T1000 (cell line): ENCODE results near the gene STON2.
"Not testable (repeated sequence)": the region's sequence is repeated elsewhere in the genome, so short reads cannot be mapped to it uniquely, and the experiment has no call there.

Source experiments
- DNase-seq: peaks from one replicate; lab custom pipeline; 2025; ENCODE audit warnings: mixed read lengths; lab: John Stamatoyannopoulos, UW

STON2 gene

GRCh38 chr14:81400202-81400678, at the start of gene STON2:
Gene STON2, minus strand, starts transcription at chr14:81400324. Its CDS starts 1,942 bp downstream, at chr14:81398382.
- peak; percentile 67 for DNase-seq

DNA sequence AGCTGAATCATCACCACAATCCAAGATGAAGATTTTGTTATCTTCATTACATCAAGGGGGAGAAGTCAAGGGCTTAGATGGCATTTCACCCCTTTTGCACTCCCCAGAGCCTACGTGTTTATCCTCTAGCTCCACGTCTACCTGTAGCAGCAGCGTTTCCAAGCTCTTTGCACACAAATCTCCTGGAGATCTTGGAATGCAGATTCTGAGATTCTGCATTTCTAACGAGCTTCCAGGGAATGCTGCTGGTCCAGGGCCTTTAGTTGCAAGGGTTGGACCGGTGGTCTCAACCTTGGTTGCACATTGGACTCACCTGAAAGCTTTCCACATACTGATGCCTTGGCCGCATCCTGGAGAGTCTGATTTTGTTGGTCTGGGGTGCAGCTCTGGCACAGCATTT, 49.5 kb upstream of the STON2 start:
- no peak for DNase-seq

DNA sequence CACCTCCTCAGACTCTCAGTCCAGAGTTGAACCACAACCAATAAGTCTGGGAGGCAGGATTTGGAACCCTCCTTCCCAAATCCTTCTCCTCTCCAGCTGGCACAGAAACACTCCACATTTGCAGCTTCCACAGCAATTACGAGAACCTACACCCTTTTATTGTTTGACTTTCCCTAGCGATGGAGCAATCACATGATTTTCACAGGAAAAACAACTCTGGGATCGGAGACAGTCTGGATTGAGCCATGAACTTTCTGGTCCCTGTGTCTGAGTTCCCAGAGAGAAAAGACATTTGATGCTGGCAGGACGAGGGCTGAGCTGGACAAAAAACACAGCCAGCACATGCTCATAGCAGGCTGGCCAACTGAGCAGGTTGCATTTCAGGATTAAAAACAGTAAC, 49.0 kb upstream of the STON2 start:
- no peak for DNase-seq

- DNase-seq: no peak
These were observed 47.1 kb upstream of the STON2 start for GRCh38 chr14:81447021-81447764.

DNA sequence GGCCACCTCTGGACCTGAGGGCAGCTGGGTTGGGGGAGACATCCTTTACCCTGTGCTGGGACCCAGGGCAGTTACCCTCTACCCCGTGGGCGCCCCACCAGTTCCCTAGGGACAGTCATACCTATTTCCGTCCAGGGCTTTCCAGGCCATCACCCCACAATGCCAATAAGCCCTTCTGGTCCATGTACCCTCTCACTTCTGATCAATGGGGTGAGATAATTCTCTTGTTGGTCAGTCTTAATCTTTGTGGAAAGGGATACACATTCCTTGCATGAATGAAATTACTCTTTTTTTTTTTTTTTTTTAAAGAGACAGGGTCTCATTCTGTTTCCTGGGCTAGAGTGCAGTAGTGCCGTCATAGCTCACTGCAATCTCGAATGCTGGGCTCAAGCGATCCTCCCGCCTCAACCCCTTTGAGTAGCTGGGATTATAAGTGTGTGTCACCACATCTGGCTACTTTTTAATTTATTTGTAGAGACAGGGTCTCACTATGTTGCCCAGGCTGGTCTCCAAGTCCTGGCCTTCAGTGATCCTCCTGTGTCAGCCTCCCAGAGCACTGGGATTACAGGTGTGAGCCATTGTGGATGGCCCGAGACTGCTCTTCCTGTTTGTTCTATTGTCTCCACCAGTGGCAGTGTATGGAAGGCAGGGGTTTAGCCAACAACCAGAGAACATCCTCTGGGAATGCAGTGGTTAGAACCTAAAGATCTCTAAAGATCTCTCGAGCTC, 46.3 kb upstream of the STON2 start:
- DNase-seq: no peak

DNA sequence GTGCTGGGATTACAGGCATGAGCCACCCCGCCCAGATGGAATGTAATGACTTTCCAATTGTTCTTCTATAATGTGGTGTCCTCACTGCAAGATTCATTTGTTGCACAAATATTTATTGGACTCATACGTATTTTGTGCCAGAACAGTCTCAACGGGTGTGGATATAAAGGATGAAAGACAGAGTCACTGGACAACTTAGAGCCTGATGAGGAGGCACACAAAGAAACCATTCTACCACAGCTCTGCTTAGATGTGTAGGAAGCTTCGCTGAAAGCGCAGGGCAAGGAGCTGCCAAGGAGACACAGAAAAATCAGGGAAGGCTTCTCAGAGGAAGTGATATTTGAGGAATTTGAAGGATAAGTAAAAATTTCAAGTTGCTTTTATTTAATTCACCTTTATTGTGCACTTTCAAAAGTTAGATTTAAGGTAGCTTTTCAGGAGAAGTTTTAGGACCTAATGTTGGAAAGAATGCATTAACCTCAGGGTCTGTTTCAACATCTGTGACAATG, 41.6 kb upstream of the STON2 start:
- no peak for DNase-seq

DNA sequence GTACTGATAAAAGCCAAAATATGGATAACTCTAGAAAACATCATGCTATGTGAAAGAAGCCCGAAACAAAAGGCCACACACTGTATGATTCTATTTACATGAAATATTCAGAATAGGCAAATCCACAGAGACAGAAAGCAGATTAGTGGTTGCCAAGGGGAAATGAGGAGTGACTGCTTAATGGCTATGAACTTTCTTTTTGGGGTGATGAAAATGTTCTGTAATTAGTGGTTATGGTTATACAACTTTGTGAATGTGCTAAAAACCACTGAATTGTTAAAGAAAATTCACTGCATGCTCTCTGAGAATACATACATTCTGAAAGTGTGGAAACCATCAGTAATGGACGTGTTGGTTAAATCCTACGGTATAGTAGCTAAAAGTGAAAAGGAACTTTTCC, 39.9 kb upstream of the STON2 start:
- no peak for DNase-seq

DNA sequence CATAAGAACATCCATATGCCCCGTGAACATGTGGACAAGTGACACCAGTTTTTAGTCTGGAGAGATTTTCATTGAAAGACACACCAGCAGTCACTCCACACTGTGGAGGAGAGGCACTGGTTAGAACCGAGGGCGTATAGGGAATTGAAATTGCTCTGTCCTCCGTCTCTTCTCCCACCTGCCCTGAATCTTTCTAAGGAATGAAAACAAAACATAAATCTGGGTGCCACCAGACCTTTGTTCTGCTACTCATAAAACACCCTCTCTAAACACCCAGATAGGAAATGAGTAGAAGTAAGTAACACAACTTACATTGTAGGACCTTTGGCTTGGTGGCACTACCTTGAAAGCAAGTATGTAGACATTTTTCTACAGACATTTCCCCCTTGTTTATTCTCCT, 37.1 kb upstream of the STON2 start:
- DNase-seq: no peak

DNA sequence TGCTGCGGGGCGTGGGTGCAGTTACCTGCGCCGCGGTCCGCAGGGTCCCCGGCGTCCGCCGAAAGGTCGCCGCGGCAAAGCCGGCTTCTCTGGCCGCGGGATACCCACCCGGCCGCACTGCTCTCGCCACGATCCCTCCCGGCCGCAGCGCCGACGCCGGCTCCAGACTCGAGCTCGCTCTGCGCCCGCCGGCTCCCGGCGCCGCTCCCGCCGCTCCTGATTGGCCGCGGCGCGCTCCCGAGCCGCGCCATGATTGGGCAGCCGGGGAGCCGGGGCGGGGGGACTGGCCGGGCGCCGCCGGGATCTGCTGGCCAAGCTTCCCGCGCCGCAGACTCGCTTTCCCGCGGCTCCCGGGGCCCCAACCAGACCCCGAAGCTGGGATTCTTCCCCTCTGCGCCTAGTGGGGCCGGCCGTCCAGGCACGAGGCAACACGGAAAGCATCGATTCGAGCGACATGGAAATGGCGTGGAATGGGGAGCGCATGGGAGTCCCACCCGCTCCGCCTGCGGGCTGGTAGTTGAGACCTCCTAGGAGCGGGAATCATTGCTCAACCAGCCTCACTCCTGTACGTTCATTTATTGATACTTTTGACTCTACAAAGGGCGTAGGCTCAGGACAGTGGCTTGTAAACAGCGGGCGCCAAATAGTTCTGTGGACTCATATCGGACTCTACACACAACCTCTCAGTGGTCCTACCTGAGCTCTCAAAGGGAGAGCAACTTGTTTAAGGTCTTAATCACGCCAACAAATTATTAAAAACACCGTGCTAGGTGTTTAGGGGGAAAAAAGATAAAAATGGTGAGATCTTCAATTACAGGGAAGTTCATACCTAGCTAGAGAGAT, 36.4 kb upstream of the STON2 start:
- peak; percentile 49 for DNase-seq

DNA sequence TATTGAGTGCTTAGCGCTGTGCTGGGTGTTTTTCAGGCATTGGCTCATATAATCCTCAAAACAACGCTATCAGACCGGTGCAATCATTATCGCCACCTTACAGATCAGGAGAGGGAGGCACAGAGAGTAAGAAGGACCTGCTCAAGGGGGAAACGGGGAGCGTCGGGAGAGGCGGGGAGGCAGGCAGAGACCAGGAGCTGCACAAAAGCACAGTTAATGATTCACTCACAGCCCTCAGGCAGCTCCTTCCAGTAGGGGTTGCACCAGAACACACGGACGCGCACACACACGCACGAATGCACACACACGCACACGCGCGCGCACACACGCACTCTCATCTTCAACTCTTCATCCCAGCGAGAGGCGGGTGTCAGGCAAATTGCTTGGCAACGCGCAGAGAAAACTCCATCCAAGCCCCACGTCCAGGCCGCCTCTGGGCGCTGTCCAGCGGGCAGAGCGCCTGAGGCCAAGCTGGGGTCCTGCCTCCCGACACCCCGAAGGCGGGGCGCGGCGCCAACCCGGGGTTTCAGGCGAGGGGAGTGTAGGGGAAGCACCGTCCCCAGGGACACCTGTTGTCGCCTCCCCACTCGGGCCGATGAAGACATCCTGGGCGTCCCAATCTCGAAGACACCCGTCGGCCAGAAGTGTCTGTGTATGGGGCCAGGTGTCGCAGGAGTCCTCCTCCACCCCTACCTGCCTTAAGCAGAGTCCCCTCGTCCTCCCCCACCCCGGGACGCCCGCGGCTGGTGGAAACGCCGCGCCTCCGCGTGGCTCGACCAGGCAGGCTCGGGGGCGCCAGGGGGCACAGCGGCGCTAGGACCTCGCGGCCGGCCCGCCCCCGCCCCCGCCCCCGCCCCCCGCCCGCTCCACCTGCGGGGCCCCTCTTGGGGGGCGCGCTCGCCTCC, 35.5 kb upstream of the STON2 start:
- DNase-seq: peak; percentile 15

GRCh38 chr14:81435048-81435390, 34.9 kb upstream of the STON2 start:
- DNase-seq: no peak

DNA sequence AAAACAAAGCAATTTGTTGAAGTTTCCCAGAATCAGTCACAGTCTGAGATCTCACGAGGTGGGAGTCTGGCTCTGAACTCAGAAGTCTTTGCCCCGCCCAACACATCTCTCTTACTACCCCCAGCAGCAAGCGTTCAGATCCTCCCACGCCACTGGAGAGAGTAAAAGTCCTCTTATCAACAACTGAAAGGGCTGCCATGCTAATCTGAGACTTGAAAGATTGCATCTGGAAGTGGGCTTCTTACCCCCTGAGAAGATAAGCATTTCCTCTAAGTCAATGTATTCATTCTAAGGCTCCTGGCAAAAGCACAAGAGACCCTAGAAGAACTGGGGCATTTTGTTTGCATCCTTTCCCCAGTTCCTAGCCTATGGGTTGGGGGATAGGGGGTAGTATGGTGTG, 34.1 kb upstream of the STON2 start:
- no peak for DNase-seq

- no peak for DNase-seq
These were observed 33.3 kb upstream of the STON2 start for GRCh38 chr14:81433378-81433777.

DNA sequence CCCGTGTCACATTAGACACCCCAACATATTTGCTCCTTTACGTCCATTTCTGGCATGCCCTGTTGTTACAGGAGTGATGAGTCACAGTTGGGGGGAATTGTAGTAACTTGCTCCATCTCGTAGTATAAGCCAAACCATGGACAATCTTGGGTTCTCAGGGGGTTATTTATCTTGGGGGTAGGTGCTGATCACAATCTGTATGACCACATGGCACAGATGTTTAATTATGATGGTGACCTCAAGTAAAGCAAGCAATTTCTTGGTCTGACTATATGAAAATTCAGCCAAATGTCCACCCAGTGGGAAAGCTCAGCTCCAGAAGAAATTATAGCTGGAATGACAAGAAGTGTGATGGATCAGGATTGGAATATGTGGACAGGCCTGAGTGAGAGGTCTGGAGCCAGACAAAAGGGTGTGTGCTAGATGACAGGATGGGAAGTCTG, 32.1 kb upstream of the STON2 start:
- no peak for DNase-seq

DNA sequence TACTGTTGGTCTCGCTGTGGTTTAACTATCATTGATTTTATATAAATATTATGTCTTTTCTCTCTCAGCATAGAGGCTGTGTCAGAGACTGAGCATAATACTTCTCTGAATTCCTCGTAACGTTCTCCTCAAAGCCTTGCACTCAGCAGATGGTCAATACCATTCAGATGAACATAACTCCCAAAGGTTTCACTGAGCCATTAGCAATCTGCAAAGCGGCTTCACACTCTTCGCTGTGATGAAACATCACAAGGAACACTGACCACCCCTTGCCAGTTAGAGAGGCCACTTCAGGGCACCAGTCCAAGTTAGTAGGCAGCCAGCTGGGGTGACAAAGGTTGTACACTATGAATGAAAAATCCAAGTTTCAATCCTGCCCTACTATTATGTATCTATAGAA, 30.1 kb upstream of the STON2 start:
- DNase-seq: no peak

GRCh38 chr14:81429749-81430148, 29.6 kb upstream of the STON2 start:
- DNase-seq: not testable (repeated sequence)

DNA sequence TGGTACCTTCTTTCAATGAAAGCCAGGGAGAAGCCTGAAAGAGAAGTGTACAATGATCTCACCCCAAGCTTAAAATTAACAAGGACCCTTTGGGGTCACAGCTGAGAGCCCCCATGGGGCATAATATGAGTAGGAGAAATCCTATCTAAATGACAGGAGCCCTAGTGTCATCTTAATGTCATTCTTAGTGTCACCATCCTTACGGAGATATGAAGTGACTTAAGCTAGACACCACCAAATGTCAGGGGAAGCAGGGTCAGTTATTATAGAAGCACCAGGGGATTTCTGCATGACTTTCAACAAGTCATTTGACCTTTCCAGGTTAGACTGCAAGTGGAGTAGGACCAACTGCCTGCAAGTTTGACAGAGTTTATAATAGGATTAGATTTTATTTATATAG, 28.9 kb upstream of the STON2 start:
- DNase-seq: no peak

DNA sequence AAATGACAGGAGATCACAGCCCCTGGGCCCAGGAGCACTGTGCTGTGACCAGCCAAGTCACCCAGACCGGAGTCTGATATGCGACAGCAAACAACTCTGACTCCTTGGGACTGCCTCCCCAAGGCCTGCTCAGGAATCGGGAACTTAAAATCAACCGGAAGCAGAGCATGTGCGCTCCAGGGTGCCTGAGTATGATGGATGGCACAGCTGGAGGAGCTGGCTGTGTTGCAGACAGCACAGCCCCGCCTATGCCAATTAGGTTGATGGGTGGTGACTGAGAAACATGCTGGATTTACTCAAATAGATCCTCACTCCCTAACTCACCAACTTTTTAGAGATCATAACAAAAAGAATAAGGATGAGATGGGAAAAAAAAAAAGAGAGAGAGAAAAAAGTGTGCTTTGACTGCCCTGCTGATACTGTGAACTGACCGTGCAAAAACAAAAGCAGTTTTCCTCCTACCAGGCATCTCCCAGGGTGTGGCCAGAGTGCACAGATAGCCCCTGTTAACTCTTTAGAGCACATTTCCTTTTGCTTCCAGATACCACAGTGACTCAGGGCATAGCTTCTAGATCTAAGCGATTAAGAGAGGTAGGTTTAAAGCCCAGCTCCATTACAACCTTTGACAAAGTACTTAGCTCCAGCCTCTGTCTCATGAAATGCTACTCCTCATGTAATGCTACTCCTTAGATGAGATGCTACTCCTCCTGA, 27.4 kb upstream of the STON2 start:
- no peak for DNase-seq

DNA sequence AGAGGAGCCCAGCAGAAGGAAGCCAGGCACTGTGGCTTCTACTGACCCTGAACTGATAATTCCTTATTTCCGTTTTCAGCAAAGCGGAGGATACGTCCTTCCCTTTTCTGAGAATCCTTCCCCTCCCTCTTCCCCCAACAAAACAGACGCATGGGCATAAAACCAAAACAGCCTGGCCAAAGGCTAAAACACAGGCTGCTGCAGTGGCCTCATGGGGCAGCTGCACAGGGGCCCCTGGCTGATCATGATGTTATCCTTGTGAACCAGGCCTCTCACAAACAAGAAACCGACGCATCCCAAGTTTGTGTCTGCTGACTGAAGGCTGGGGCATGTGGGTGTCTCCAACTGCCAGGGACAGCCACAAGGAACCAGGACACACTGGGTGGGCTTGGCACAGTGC, 23.4 kb upstream of the STON2 start:
- DNase-seq: no peak

GRCh38 chr14:81418057-81418790, 18.1 kb upstream of the STON2 start:
- no peak for DNase-seq
